Activated T-helper 17 cell treated with anti-CD3 and anti-CD28 coated beads, Interleukin-2, amount 50 U/mL, for 72 hours (primary cell): ENCODE measurements around the gene C2CD5. TPM values are rescaled to one million over a fixed set of nuclear protein-coding genes. Genes with fewer than 3 reads are reported as not detected.

Experiments
- ATAC-seq: fragments of 150-1000 bp; cut with Tn5 transposase; replicated peaks from 2 replicates; pipeline ENCODE4 v1.10.0; 2021; ENCODE audit warnings: mild to moderate bottlenecking, moderate library complexity
- H3K27ac Mint-ChIP-seq: one replicate; pipeline ENCODE4 v1.8.0; 2022; ENCODE audit warnings: mixed read lengths
- H3K27me3 Mint-ChIP-seq: one replicate; pipeline ENCODE4 v1.8.0; 2022; ENCODE audit warnings: mixed read lengths
- H3K36me3 Mint-ChIP-seq: one replicate; pipeline ENCODE4 v1.8.0; 2022; ENCODE audit warnings: low read depth, mild to moderate bottlenecking, mixed read lengths
- H3K4me1 Mint-ChIP-seq: one replicate; pipeline ENCODE4 v1.8.0; 2022; ENCODE audit warnings: mixed read lengths
- H3K4me3 Mint-ChIP-seq: one replicate; pipeline ENCODE4 v1.8.0; 2022; ENCODE audit warnings: mild to moderate bottlenecking, mixed read lengths
- H3K9me3 Mint-ChIP-seq: one replicate; pipeline ENCODE4 v1.8.0; 2022; ENCODE audit warnings: mixed read lengths
- total RNA-seq, 2 donors: library from RNA; stranded (reverse); gene quantifications; one replicate each; pipeline ENCODE4 v1.2.3, GENCODE V29; 2022

Gene C2CD5
- total RNA-seq, 2 donors from 2014 or later = 32.4 to 33.3 TPM

- no peak for ATAC-seq
- Mint-ChIP-seq H3K9me3 (no peaks in the 10 kb centered on the region), H3K36me3 (no peaks in the 10 kb centered on the region), H3K27ac (no peak overlapping the region), H3K4me3 (no peak overlapping the region), H3K27me3 (no peaks in the 10 kb centered on the region), H3K4me1 (peaks cover 7% of the 10 kb centered on the region)
Observed at GRCh38 chr12:22406627-22407026, 137.7 kb downstream of the C2CD5 start.

- Mint-ChIP-seq H3K4me1 (peaks cover 19% of the 10 kb centered on the region), H3K9me3 (peaks cover 4% of the 10 kb centered on the region), H3K27me3 (no peaks in the 10 kb centered on the region), H3K4me3 (no peak overlapping the region), H3K36me3 (no peaks in the 10 kb centered on the region), H3K27ac (no peak overlapping the region)
- ATAC-seq = no peak
Observed at GRCh38 chr12:22399464-22400180, 144.7 kb downstream of the C2CD5 start.

Other genes with a start within 250 kb of the C2CD5 start
- 1 to 10 TPM; 2.5 to 3.6 TPM for gene ST8SIA1, start 209.8 kb downstream of the C2CD5 start, total RNA-seq
- 10 to 100 TPM; 81.7 to 87.5 TPM for gene ETNK1, start 80.6 kb upstream of the C2CD5 start, total RNA-seq